Choroid plexus epithelial cell (primary cell): ENCODE data around the gene BMP10.

ENCODE experiments used
- DNase-seq: peaks from one replicate; pipeline ENCODE4 v3.0.0-alpha.2; 2010; ENCODE audit warnings: low read depth
- H3K4me3 ChIP-seq: 2 replicates; pipeline ENCODE4 v1.5.1; 2011; ENCODE audit warnings: low read depth, mild to moderate bottlenecking, control low read depth, low read length, moderate library complexity
- TF ChIP-seq, protein P1 (sequence below): conservative IDR thresholded peaks from 2 replicates; pipeline ENCODE4 v1.5.1; 2011; ENCODE audit warnings: low read depth, mild to moderate bottlenecking, control low read depth, inconsistent platforms, low read length, moderate library complexity

Gene BMP10

DNA sequence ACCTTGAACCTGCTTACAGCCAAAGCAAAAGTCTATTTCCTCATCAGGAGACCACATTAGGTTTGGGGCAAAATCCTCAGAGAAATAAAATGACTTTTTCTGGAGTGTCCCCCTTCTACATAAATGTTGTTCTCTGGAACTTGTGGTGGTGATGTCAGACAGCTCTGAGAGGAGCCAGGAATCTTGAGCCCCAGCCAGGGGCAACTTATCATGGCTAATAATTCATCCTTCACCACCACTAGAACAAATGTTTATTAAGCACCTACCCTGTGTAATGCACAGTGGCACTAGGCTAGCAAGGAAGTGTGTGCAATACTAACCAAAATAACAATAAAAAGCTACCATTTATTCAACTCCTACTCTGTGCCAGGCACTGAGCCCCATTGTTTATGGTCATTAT, 9.0 kb upstream of the BMP10 start:
- DNase-seq: no peak
- TF ChIP-seq, protein P1, sequence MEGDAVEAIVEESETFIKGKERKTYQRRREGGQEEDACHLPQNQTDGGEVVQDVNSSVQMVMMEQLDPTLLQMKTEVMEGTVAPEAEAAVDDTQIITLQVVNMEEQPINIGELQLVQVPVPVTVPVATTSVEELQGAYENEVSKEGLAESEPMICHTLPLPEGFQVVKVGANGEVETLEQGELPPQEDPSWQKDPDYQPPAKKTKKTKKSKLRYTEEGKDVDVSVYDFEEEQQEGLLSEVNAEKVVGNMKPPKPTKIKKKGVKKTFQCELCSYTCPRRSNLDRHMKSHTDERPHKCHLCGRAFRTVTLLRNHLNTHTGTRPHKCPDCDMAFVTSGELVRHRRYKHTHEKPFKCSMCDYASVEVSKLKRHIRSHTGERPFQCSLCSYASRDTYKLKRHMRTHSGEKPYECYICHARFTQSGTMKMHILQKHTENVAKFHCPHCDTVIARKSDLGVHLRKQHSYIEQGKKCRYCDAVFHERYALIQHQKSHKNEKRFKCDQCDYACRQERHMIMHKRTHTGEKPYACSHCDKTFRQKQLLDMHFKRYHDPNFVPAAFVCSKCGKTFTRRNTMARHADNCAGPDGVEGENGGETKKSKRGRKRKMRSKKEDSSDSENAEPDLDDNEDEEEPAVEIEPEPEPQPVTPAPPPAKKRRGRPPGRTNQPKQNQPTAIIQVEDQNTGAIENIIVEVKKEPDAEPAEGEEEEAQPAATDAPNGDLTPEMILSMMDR: no peak
- H3K4me3 ChIP-seq: no peak overlapping the region

DNA sequence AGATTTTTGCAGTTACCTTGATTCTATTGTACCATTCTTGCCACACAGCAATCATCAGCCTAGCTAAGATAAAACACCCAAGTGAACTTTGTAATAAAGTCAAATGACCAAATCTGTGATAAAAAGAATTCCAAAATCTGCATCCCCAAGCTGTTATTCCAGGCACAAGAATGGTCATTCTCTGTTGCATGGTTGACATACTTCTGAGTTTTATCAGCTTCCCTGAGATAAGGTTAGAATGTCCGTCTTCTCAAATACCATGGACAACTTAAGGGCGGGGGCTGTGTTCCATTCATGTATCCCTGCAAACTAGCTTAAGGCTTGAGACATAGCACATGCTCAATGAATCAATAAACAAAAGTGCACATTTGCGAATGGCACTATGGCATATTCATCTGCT, 8.1 kb upstream of the BMP10 start:
- H3K4me3 ChIP-seq: no peak overlapping the region
- TF ChIP-seq, protein P1: no peak
- DNase-seq: peak; percentile 37

DNA sequence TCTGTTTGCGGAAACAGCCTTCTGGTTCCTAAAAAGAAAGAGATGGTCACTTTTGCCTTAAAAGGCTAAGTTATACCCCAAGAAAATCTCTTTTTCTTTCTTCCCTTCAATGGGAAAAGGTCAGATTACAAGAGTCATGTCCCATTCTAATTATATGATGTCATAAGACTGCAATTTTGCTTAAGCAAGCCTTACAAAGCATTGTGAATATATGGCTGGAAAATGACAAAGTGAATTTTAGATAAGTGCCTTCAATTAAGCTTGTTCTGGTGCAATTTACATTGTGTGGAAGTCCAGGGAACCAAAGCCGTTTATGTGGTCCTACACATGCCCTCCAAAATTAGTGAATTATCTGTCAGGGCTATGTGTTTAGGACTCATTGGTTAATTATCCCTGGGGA, 7.6 kb upstream of the BMP10 start:
- TF ChIP-seq, protein P1: no peak
- DNase-seq: peak; percentile 33
- H3K4me3 ChIP-seq: no peak overlapping the region

DNA sequence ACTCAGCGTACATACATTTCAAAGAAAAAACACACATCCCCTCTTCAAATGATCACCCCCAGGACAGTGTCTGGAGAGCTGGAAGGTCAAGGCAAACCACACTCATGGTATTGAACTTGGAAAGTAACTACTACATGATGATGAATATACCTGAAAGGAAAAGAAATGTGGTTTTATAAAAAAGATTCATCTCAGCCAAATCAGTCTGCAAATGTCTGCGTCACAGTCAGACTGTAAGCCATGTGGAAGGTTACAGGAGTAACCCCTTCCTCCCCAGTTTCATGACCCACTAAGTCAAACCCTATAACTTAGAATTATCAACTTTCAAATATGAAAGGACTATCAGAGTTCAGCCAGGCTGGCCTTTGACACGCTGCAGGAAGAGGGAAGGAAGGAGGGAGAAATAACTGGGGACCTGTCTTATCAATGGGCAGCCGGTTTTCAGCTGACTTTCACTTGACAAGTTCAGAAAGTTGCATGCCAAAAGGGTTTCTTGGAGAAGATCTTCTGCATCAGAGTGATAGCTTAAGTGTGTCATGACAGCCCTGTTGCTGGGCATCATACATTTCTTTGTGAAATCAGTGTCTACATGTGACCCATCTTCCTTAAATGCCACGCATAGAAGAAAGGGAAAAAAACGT, 7.0 kb upstream of the BMP10 start:
- DNase-seq: no peak
- TF ChIP-seq, protein P1: no peak
- no peak overlapping the region for H3K4me3 ChIP-seq

DNA sequence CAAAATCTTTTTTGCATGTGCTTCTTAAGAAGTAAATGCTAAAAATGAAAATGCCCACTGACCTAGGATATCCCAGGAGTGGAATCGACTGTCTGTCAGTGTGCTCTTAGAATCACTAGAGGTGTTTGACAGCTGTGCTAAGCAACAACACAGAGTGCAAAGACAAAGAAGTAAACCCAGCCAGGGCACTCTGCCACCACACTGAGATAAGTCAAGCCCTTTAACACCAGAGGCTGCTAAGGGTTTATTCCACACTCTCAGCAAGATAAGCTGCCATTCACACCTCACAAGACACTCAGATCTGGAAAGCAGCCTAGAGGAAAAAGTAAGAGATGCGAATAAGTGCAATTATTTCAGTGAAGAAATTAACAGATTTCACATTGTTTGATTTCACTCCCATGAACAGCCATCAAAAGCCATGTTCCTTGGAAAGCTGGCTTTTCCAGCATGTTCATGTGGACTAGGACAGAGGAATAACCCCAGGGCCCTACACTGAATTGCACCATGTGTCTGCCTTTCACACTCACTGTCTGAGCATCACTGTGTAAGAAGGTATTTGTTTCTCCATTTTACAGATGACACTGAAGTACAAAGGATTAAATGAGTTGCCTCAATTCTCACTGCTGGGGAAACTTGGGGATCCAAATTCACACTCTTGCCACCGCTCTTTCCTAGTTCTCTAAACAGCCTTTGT, 6.0 kb upstream of the BMP10 start:
- TF ChIP-seq, protein P1: no peak
- no peak overlapping the region for H3K4me3 ChIP-seq
- DNase-seq: no peak

DNA sequence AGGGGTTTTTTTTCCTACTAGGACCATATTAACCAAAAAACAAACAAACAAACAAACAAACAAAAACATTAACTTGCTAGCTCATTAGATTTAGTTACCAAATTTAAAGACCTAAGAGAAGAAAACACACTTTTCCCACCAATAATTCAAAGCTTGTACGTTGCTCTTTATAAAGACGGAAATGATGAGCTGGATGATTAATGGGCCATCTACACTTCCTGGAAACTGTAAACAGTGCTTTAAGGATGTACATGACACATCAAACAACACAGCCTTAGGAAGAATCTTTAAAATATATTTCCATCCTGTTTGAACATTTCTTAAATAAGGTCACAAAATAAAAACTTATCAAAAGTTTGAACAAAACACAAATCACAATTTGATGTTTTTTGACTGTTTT, 982 bp downstream of the BMP10 start:
- H3K4me3 ChIP-seq: no peak overlapping the region
- TF ChIP-seq, protein P1: no peak
- no peak for DNase-seq

DNA sequence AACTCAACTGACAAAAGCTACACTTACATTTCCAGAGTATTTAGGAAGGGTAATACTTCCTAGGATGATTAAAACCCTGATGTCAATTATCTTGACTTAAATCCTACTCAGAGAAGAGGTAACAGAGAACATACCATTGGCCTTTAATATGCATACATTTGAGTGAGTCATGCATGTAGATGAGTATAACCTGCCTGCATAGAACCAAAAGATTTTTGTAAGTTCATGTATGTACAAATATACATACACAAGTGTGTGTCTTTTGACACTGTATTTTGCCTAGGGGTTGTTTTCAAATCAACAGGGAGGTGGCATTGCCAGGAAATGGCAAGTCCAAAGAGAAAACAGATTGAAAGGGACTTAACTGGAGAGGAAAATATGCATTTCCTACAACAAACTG, 6.1 kb downstream of the BMP10 start:
- no peak overlapping the region for H3K4me3 ChIP-seq
- no peak for DNase-seq
- TF ChIP-seq, protein P1: no peak
